Neural cell (in vitro differentiated cells): ENCODE results near the gene LRR1.

ENCODE experiments used
- CTCF ChIP-seq: fragments of 450-650 bp; IDR thresholded peaks from 2 replicates; pipeline ENCODE4 v1.5.1; 2014; ENCODE audit warnings: antibody characterized with exemption, mild to moderate bottlenecking, moderate library complexity; ENCODE audit not compliant: poor library complexity, severe bottlenecking
- EP300 ChIP-seq: fragments of 450-650 bp; conservative IDR thresholded peaks from 2 replicates; pipeline ENCODE4 v1.6.1; 2014; ENCODE audit warnings: antibody characterized with exemption, mild to moderate bottlenecking, moderate library complexity; ENCODE audit not compliant: poor library complexity, severe bottlenecking
- EZH2 ChIP-seq: fragments of 200-600, 300-800 bp; shearing (Covaris generic), sonication (generic); IDR thresholded peaks from 2 replicates; pipeline ENCODE4 v1.6.1; 2014; ENCODE audit warnings: antibody characterized with exemption, low read length, borderline replicate concordance, mild to moderate bottlenecking; ENCODE audit not compliant: insufficient read depth, poor library complexity, severe bottlenecking
- MXI1 ChIP-seq: fragments of 450-650 bp; conservative IDR thresholded peaks from 2 replicates; pipeline ENCODE4 v1.6.1; 2014; ENCODE audit warnings: antibody characterized with exemption, mild to moderate bottlenecking; ENCODE audit not compliant: poor library complexity, severe bottlenecking
- POLR2AphosphoS5 ChIP-seq: IDR thresholded peaks from 2 replicates; pipeline ENCODE4 v1.6.1; 2012
- REST ChIP-seq: IDR thresholded peaks from 2 replicates; pipeline ENCODE4 v1.6.1; 2012; ENCODE audit warnings: borderline replicate concordance
- SMC3 ChIP-seq: fragments of 450-650 bp; conservative IDR thresholded peaks from 2 replicates; pipeline ENCODE4 v1.6.1; 2014; ENCODE audit warnings: antibody characterized with exemption, mild to moderate bottlenecking, moderate library complexity; ENCODE audit not compliant: poor library complexity

GRCh38 chr14:49549881-49550280, 48.9 kb upstream of the LRR1 start:
- no peak for TF ChIP-seq CTCF
- TF ChIP-seq POLR2AphosphoS5: no peak
- no peak for TF ChIP-seq MXI1
- no peak for TF ChIP-seq REST
- no peak for TF ChIP-seq EP300
- no peak for TF ChIP-seq SMC3
- no peak for TF ChIP-seq EZH2
